C1 segment of cervical spinal cord (tissue), 14 donors: Measurements from ENCODE around the gene RGL3.
"Not testable (repeated sequence)": the region's sequence is repeated elsewhere in the genome, so short reads cannot be mapped to it uniquely, and the experiment has no call there.

Experiments used
- DNase-seq, 14 donors: peaks; one replicate each; lab custom pipeline; 2025; lab: John Stamatoyannopoulos, UW

Gene RGL3

DNA sequence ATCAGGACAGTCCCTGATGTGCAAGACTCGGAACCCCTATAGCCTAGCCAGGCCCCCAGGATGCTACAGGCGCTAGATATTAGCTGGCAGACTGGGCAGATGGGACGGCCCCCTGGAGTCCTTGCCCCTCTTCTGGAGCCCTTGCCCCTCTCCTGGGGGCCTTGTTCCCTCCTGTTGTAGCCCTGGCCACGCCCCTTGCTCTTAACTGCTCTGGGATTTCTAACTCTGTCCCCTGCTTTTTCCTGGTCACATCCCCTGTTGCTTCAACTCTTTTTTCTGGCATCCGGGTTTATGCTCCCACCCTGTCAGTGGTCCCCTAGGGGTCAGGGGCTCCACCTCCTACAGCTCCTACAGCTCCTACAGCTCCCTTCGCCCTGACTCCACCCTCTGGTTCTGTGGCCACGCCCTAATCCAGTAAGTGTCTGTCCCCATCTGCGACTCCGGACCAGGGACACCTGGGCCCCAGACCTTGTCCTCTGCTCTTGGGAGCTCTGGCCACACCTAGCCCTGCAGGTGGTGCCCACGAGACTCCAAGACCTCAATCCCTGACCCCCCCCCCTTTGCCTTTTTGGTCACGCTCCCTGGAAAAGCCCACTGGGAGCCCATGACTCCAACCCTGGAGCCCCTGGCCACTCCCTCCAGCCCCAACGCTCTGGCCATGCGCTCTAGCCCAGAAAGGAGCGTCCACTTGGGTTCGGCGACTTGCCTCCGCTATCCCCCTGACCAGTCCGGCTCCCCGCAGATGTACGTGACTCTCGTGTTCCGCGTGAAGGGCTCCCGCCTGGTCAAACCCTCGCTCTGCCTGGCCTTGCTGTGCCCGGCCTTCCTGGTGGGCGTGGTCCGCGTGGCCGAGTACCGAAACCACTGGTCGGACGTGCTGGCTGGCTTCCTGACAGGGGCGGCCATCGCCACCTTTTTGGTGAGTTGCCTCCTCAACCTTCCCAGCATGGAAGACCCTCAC lies 57.1 kb downstream of the RGL3 start:
- DNase-seq = no peak

DNA sequence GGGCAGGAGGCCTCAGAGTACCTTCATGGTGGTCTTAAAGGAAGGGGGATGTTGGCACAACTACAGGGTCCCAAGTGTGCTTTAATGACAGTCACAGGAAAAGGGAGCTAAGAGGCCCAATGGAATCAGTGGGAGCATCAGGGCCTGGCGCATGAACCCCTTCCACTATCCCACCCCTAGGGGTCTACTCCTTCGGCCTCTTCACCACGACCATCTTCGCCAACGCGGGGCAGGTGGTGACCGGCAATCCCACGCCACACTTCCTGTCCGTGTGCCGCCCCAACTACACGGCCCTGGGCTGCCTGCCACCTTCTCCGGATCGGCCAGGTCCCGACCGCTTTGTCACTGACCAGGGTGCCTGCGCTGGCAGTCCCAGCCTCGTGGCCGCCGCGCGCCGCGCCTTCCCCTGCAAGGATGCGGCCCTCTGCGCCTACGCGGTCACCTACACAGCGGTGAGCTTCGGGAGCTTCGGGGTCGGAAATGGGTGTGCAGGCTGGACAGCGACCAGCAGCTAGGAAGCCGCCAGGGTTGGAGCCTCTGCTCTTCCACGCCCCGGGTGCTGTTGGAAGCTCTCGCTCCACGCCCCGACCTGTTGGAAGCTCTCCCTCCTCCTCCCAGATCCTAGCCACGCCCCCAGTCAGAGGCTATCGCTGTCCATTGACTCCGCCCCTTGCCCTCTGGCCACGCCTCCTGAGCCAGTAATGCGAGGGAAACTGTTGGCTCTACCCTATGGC lies 57.9 kb downstream of the RGL3 start:
- DNase-seq = no peak

DNA sequence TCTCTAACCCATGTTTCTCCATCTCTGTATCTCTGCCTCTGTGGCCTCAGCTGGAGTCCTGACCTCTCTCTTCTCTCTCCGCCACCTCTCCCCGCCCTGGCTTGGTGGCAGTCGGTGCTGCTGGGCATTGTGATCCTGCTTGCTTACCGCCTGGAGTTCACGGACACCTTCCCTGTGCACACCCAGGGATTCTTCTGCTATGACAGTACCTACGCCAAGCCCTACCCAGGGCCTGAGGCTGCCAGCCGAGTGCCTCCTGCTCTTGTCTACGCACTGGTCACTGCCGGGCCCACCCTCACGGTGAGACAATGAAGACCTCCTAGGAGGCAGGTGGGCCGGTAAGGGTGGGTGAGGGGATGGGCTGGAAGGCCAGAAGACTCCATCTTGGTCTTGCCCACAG lies 59.7 kb downstream of the RGL3 start:
- DNase-seq = no peak

DNA sequence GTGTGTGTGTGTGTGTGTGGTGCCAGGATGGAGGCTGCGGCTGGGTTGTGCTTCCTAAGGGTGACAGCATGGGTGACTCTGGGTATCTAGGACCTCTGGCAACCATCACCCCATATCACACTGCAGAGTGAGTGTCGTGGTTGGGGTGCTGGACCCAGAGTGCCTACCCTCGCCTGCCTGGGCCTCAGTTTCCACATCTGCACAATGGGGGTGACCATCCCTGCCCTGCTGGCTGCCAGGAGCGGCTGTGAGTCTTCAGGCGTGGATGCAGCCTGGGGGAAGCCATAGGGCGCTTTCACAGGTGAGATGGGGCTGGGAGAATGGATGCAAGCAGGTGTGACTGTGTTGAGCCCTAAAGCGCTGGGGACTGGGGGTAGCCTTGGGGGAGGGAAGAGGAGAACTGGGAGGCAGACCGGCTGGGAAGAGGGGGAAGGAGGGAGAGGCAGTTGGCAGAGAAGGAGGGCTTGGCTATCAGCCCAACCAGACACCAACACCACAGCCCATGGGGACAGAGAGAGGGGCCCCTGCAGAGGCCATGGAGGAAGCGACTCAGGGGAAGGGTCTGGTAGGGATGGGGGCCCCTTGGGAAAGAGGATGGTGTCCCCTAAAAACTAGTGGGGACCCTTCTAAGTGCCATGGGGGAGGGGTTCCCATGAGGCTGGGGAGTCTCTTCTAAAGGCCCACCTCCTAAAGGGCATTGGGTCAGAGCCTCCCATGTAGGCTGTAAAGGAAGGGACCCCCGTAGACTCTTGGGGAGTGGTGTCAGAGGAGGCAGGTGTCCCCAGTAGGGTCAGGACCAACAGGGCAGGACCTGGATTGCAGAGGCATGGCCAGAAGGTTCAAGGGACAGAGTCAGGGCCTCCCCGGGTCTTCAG lies 62.2 kb downstream of the RGL3 start:
- DNase-seq = no peak

DNA sequence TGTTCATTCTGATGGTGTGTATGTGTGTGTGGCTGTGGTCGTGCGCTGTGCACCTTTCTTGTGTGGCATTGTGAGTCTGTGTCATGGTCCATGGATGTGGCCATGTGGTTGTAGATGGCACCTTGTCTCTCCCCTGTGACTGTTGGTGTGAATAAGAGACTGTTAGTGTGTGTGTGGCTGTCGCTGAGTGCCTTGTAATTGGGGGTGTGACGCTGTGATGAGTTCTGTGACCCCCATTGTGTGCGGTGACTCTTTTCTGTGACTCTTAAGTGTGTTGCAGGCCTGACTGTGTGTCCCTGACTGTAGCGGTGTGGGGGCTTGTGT lies 63.1 kb downstream of the RGL3 start:
- DNase-seq = no peak

DNA sequence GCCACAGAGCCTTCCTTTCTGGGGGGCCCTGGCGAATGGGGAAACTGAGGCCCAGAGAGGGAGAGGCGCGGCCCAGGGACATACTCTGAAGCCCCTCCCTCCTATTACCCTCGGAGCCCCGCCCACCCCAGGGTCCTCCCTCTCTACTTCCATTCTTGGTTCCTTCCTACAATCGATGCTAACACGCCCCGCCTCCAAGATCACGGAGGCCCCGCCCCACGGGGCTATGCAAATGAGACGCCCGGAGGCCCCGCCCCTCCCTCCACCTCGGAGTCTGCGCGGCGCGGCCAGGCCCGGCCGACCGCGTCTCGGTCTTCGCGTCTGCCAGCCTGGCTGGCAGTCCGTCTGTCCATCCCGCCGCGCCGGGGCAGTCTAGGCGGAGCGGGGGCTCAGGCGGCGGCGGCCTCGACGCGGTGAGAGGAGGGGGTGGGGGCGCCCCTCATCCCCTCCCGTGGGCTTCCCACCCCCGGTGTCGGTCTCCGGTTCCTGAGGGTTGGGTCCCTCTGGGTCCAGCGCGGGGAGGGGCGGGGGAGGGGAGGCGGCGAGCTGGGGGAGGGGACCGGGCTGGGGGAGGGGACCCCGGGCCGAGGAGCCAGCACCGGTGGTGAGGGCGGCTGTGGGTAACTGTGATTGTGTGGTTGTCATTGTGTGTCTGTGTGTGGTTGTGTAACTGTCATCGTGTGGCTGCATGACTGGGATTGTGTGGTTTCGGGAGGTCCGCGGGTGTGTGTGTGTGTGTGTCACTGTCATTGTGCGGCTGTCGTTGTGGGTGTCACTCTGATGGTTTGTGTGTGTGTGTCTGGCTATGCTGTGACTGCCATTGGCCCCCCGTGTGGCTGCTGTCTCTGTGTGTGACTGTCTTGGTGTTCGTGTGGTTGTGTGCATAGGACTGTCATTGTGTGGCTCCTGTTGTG lies 63.7 kb downstream of the RGL3 start, which contains the start of gene PLPPR2:
PLPPR2 (plus strand) TSS at position 273 of the 914 bp plus-strand sequence. CDS start 2,242 bp downstream, outside the sequence.
- DNase-seq = peak in 13 of 14 donors; percentile 23 to 88 (median 68)

DNA sequence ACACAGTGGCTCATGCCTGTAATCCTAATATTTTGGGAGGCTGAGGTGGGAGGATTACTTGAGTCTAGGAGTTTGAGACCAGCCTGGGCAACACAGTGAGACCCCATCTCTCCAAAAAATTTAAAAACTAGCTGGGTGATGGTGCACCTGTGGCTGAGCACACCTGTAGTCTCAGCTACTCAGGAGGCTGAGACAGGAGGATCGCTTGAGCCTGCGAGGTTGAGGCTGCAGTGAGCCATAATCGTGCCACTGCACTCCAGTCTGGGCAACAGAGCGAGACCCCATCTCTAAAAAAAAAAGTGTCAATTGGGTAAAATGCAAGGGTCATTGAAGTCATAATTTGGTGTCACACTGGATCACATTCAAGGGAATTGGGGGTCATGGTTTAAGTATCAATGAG lies 65.0 kb downstream of the RGL3 start:
- not testable (repeated sequence) for DNase-seq

DNA sequence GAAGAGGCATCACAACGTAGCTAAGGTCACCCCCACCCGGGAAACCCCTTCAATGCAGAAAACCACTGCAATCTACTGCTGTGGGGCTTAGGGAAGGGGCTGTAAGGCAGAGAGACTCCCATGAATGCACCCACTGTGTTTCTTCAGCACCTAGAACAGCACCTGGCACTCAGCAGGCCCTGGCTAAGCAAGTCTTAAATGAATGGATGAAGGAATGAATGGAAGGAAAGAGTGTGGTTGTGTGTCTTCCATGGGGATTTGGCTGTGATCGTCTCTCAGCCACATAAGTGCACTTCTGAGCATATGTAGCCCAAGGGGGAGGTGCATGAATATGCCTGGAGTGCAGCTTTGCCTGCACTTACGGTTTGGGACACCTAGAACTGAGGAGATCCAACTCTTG lies 69.9 kb downstream of the RGL3 start:
- no peak for DNase-seq

DNA sequence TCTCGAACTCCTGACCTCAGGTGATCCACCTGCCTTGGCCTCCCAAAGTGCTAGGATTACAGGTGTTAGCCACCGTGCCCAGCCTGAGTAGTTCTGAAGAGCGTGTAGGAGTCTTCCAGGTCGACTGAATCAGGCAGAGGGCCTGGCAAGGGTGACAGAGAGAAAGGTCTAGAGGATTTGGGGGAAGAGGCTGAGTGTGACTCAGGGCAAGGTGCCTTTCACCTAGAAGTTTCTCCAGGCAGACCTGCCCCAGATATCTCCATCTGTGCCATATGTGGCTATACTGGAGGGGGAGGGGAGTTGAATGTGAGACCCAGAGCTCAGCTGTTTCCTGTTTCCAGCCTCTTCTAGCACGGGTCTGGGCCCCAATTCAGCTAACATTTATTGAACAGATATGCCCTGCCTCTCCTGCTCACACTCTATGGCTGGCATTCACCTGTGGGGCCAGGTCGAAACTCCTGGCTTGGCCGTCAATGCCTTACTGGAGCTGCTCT lies 71.5 kb downstream of the RGL3 start:
- no peak for DNase-seq

DNA sequence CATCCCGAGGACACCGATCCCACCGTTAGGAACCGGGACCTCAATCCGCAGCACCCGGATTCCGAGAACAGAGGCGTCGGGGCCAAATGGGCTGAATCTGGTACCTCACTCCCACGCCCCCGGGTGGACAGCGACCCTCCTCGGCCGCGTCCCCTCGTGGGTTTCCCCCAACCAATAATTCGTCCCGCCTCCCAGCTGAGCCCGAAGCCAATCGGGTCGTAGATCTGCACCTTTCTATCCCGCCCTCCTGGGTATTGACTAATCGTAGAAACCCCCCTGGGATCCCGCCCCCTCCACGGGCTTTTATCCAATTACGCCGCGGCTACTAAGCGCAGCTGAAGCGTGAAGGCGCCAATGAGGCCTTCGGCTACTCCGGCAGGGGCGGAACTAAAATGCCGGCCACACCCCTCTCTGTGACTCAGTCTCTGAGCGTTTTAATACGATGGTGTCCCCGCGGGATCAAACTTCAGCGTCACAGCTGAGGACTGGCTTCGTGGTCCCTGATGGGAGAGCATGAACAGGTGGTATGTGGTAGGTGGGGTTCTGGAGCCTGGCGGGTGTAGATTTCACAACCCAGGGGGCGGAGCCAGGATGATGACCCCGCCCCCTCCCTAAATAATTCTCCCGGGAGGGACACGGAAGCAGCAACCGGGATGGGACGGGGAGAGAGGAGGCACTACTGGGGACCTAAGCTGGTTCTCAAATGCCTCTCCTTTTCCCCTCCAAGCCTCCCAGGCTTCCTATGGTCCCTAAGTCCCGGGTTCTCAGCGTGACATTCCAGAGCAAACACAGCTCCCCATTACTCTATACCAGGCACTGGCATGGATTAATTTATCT lies 72.8 kb downstream of the RGL3 start, which contains the start of the genes CCDC159 and TMEM205:
CCDC159 (plus strand) TSS at position 416 of the 837 bp plus-strand sequence; CDS start at position 504, 88 bp downstream.
TMEM205 (minus strand) TSS at position 165 of the 837 bp plus-strand sequence. CDS start 649 bp downstream, outside the sequence.
- DNase-seq = peak; percentile 86 to 99 (median 96)

DNA sequence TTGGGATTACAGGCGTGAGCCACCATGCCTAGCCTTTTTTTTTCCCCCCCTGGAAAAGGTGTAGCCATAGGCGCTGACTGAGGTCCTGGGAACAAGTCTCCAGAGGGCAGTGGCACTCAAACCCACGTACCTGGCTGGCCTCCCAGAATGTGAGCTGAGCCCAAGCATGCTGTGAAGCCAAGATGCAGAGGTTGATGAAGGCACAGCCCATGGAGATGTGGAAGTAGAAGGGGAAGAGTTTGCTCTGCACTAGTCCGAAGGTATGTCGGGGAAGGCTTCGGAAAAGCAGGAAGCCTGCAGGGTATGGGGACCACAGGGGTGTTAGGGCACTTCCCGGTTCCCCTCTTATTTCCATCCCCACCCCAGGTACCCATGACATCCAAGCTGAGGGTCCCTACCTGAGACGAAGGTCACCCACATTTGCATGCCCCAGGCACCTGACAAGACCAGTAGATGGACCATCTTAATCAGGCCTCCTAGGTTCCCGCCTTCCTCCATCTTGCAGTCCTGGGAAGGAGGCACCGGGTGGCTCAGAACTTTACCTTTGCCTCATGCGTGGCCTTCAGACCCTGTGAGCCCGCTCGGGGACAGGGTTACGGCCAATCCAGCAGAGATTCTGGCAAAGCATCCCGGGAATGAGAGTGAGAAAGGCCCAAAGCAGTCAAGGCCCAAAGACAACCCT lies 73.9 kb downstream of the RGL3 start:
- no peak for DNase-seq
